ENCODE results near the gene ABCC4. TPM values are rescaled to one million over a fixed set of nuclear protein-coding genes. Genes with fewer than 3 reads are reported as not detected.

The ABCC4 gene
- total and polyA plus RNA-seq, 9 of the 15 experiments (the other 6 are each of a cell fraction or from before 2014, with no cell fraction given) = 9.4 to 46.1 (median 25.4) TPM

DNA sequence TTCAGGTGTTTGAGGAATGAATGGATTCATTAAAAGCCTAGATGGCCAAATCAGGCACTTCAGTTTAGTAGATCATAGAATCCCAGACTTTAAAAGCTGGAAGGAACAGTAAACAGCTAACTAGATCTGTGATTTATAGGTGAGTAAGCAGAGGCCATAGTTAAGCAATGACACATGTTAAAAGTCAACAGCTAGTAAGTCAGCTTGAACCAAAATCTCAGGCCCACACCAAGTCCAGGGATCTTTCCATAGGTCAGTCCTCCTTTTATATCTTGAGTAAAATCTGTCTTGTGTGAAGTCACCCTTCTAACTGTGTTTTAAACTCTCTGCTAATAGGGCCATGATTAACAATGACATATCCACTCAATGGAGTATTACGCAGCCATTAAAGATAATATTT is 313.4 kb downstream of the ABCC4 start (continued):
- TF ChIP-seq, protein P1, sequence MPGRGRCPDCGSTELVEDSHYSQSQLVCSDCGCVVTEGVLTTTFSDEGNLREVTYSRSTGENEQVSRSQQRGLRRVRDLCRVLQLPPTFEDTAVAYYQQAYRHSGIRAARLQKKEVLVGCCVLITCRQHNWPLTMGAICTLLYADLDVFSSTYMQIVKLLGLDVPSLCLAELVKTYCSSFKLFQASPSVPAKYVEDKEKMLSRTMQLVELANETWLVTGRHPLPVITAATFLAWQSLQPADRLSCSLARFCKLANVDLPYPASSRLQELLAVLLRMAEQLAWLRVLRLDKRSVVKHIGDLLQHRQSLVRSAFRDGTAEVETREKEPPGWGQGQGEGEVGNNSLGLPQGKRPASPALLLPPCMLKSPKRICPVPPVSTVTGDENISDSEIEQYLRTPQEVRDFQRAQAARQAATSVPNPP (IDR thresholded peaks at IDR 0.05; ENCODE audit: borderline replicate concordance, insufficient read depth, insufficient read length) = no peak
- TF ChIP-seq HMG20A (CRISPR knock-in tag; conservative IDR thresholded peaks at IDR 0.05) = no peak
- TF ChIP-seq NR2F6 (CRISPR knock-in tag; IDR thresholded peaks at IDR 0.05) = no peak
- TF ChIP-seq HDAC8 (tag; IDR thresholded peaks at IDR 0.05) = no peak
- TF ChIP-seq RFX5 (IDR thresholded peaks at IDR 0.05; ENCODE audit: low read depth, low read length) = no peak
- no peak for TF ChIP-seq CBX8 (IDR thresholded peaks at IDR 0.05; ENCODE audit: borderline replicate concordance, extremely low read depth, low read depth, low read length, poor library complexity, severe bottlenecking)
- TF ChIP-seq, protein P2, sequence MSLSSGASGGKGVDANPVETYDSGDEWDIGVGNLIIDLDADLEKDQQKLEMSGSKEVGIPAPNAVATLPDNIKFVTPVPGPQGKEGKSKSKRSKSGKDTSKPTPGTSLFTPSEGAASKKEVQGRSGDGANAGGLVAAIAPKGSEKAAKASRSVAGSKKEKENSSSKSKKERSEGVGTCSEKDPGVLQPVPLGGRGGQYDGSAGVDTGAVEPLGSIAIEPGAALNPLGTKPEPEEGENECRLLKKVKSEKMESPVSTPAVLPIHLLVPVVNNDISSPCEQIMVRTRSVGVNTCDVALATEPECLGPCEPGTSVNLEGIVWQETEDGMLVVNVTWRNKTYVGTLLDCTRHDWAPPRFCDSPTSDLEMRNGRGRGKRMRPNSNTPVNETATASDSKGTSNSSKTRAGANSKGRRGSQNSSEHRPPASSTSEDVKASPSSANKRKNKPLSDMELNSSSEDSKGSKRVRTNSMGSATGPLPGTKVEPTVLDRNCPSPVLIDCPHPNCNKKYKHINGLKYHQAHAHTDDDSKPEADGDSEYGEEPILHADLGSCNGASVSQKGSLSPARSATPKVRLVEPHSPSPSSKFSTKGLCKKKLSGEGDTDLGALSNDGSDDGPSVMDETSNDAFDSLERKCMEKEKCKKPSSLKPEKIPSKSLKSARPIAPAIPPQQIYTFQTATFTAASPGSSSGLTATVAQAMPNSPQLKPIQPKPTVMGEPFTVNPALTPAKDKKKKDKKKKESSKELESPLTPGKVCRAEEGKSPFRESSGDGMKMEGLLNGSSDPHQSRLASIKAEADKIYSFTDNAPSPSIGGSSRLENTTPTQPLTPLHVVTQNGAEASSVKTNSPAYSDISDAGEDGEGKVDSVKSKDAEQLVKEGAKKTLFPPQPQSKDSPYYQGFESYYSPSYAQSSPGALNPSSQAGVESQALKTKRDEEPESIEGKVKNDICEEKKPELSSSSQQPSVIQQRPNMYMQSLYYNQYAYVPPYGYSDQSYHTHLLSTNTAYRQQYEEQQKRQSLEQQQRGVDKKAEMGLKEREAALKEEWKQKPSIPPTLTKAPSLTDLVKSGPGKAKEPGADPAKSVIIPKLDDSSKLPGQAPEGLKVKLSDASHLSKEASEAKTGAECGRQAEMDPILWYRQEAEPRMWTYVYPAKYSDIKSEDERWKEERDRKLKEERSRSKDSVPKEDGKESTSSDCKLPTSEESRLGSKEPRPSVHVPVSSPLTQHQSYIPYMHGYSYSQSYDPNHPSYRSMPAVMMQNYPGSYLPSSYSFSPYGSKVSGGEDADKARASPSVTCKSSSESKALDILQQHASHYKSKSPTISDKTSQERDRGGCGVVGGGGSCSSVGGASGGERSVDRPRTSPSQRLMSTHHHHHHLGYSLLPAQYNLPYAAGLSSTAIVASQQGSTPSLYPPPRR (CRISPR knock-in tag; IDR thresholded peaks at IDR 0.05; ENCODE audit: borderline replicate concordance) = no peak
- no peak for TF ChIP-seq MXI1 (IDR thresholded peaks at IDR 0.05; ENCODE audit: low read depth, low read length)
- no peak for TF ChIP-seq MCM5 (IDR thresholded peaks at IDR 0.05; ENCODE audit: low read depth)
- no peak for TF ChIP-seq SREBF1 (IDR thresholded peaks at IDR 0.05; ENCODE audit: borderline replicate concordance, low read depth, low read length)

Data from K562 (cell line).